GM12878 (cell line): Measurements from ENCODE around the gene CIPC. TPM values are rescaled to one million over a fixed set of nuclear protein-coding genes. Genes with fewer than 3 reads are reported as not detected.

Experiments
- ATAC-seq: fragments of 200-7000 bp; cut with Tn5 transposase; 3 replicates; pipeline ENCODE4 v1.9.1; 2020; ENCODE audit warnings: mild to moderate bottlenecking, moderate library complexity
- BruUV-seq: library from RNA; stranded (reverse); fragments of 400-500 nt; replicated peaks from 2 replicates; lab custom pipeline; 2021; lab: Mats Ljungman, UMichigan
- CTCF ChIA-PET: fragments of 300-600 bp; sonication (Branson Sonifier 250); formaldehyde crosslinking; extraction: SDS; loops from one replicate; lab custom pipeline; 2021; ENCODE audit warnings: inconsistent platforms; lab: Yijun Ruan, JAX
- POLR2A ChIA-PET: fragments of 350-600 bp; formaldehyde crosslinking; extraction: SDS; loops from one replicate; lab custom pipeline; 2021; ENCODE audit warnings: inconsistent platforms; lab: Charles Lee
- RAD21 ChIA-PET: fragments of 300-600 bp; sonication (Branson Sonifier 250); formaldehyde crosslinking; loops from one replicate; lab custom pipeline; 2023; ENCODE audit warnings: antibody characterized with exemption; ENCODE audit not compliant: unreplicated experiment; lab: Charles Lee
- SMC1A ChIA-PET: fragments of 300-600 bp; sonication (Branson Sonifier 250); formaldehyde crosslinking; loops from one replicate; lab custom pipeline; 2023; ENCODE audit not compliant: unreplicated experiment, uncharacterized antibody; lab: Charles Lee
- DNase-seq: peaks from one replicate; pipeline ENCODE4 v3.0.0-alpha.2; 2011; ENCODE audit warnings: low read depth, low spot score
- FAIRE-seq: peaks from 3 replicates; lab custom pipeline; 2011; peaks lifted over from hg19 to GRCh38; lab: Jason Lieb, UNC
- H2AFZ ChIP-seq: 2 replicates; pipeline ENCODE4 v1.6.0; 2011; ENCODE audit warnings: low read depth, low read length, control low read depth; ENCODE audit not compliant: control insufficient read depth
- H3K27ac ChIP-seq: 2 replicates; pipeline ENCODE4 v1.5.1; 2011; ENCODE audit warnings: control low read depth; ENCODE audit not compliant: control insufficient read depth, insufficient read depth
- H3K27me3 ChIP-seq, 2 experiments: replicated peaks in 1 of 2; 2 replicates each; pipeline versions ENCODE4 v1.6.0 to v1.6.1; 2011; ENCODE audit warnings: low read length in 1 of 2; ENCODE audit not compliant: control insufficient read depth in 2 of 2, insufficient read depth in 2 of 2
- H3K36me3 ChIP-seq, 2 experiments: 2 replicates each; pipeline ENCODE4 v1.5.1; 2011; ENCODE audit warnings: low read length in 1 of 2; ENCODE audit not compliant: control insufficient read depth in 2 of 2, insufficient read depth in 2 of 2
- H3K4me1 ChIP-seq: 2 replicates; pipeline ENCODE4 v1.6.1; 2011; ENCODE audit warnings: mild to moderate bottlenecking, low read length, moderate library complexity, mixed read lengths; ENCODE audit not compliant: control insufficient read depth, insufficient read depth
- H3K4me2 ChIP-seq: 2 replicates; pipeline ENCODE4 v1.6.0; 2011; ENCODE audit warnings: control low read depth; ENCODE audit not compliant: control insufficient read depth, insufficient read depth
- H3K4me3 ChIP-seq: fragments of 200-600 bp; sonication (generic); 2 replicates; pipeline ENCODE4 v1.5.1; 2016
- H3K79me2 ChIP-seq: 2 replicates; pipeline ENCODE4 v1.6.0; 2011; ENCODE audit warnings: low read length; ENCODE audit not compliant: control insufficient read depth, insufficient read depth
- H3K9ac ChIP-seq: 2 replicates; pipeline ENCODE4 v1.8.0; 2011; ENCODE audit warnings: low read length, control low read depth, mixed read lengths; ENCODE audit not compliant: control insufficient read depth, insufficient read depth
- H3K9me3 ChIP-seq: replicated peaks from 3 replicates; pipeline ENCODE4 v1.5.1; 2011; ENCODE audit warnings: mild to moderate bottlenecking, low read length; ENCODE audit not compliant: control insufficient read depth, insufficient read depth
- H4K20me1 ChIP-seq: 2 replicates; pipeline ENCODE4 v1.6.0; 2011; ENCODE audit not compliant: control insufficient read depth, insufficient read depth
- BRCA1 ChIP-seq: IDR thresholded peaks from 2 replicates; pipeline ENCODE4 v1.6.1; 2011; ENCODE audit warnings: low read depth, low read length, improper control_type of control experiment
- CHD4 ChIP-seq: fragments of 200-600 bp; sonication (generic); IDR thresholded peaks from 2 replicates; pipeline ENCODE4 v1.6.1; 2016; ENCODE audit warnings: mild to moderate bottlenecking
- ESRRA ChIP-seq: IDR thresholded peaks from 2 replicates; pipeline ENCODE4 v1.6.1; 2012; ENCODE audit warnings: mild to moderate bottlenecking, low read length, improper control_type of control experiment
- HDAC2 ChIP-seq: fragments of 200-600 bp; sonication (generic); IDR thresholded peaks from 2 replicates; pipeline ENCODE4 v1.6.1; 2017
- IRF4 ChIP-seq: IDR thresholded peaks from 2 replicates; pipeline ENCODE4 v1.6.1; 2011; ENCODE audit warnings: low read depth, low read length
- MTA2 ChIP-seq: fragments of 450-650 bp; IDR thresholded peaks from 2 replicates; pipeline ENCODE4 v1.6.1; 2016; ENCODE audit warnings: low read depth, mild to moderate bottlenecking, moderate library complexity
- MXI1 ChIP-seq: fragments of 150-350 bp; IDR thresholded peaks from 2 replicates; pipeline ENCODE4 v1.6.1; 2011; ENCODE audit warnings: low read depth, mild to moderate bottlenecking, inconsistent platforms, low read length, improper control_type of control experiment
- NFIC ChIP-seq: IDR thresholded peaks from 2 replicates; pipeline ENCODE4 v1.6.1; 2012; ENCODE audit warnings: low read depth, mild to moderate bottlenecking, inconsistent platforms, low read length, moderate library complexity
- RFX5 ChIP-seq: IDR thresholded peaks from 2 replicates; pipeline ENCODE4 v1.6.1; 2011; ENCODE audit warnings: low read depth, low read length, improper control_type of control experiment
- SMC3 ChIP-seq: IDR thresholded peaks from 2 replicates; pipeline ENCODE4 v1.6.1; 2011; ENCODE audit warnings: low read length, improper control_type of control experiment, borderline replicate concordance
- SP1 ChIP-seq: IDR thresholded peaks from one replicate; pipeline ENCODE4 v1.6.1; 2011; ENCODE audit warnings: low read depth, low read length
- SRF ChIP-seq, 2 experiments: IDR thresholded peaks; 2 replicates each; pipeline ENCODE4 v1.6.1; 2011; ENCODE audit warnings: low read depth in 2 of 2, low read length in 2 of 2, mild to moderate bottlenecking in 1 of 2, moderate library complexity in 1 of 2
- STAT1 ChIP-seq: fragments of 450-650 bp; conservative IDR thresholded peaks from 2 replicates; pipeline ENCODE4 v1.6.1; 2014; ENCODE audit warnings: antibody characterized with exemption, mild to moderate bottlenecking
- TARDBP ChIP-seq: IDR thresholded peaks from 2 replicates; pipeline ENCODE4 v1.6.1; 2016; ENCODE audit warnings: borderline replicate concordance
- WGBS: methylation state at CpG from one replicate; pipeline ENCODE4 v1.1.6; 2016; ENCODE audit warnings: low lambda C conversion rate; ENCODE audit not compliant: insufficient replicate concordance, insufficient coverage; ENCODE audit errors: missing lambda C conversion rate; 5-methylcytosine and 5-hydroxymethylcytosine counted together
- in situ Hi-C: fragments of 300-500 bp; cut with MboI; formaldehyde crosslinking; loops from 9 replicates; pipeline ENCODE4 v1.14.3; 2018; ENCODE audit warnings: mixed read lengths
- intact Hi-C: fragments of 100-400 bp; cut with micrococcal nuclease; formaldehyde crosslinking; loops from one replicate; pipeline ENCODE4 v1.14.2; 2022; ENCODE audit not compliant: unreplicated experiment
- polyA plus RNA-seq, 11 experiments: library from polyadenylated mRNA; depleted of rRNA in 4 of 11; unstranded in 6 of 11; stranded (reverse) in 5 of 11; fragments of >200 nt; fragmentation: Nextera tagmentation in 4 of 11; fragmentation: Illumina TruSeq in 1 of 11; extraction: Ambion mirVana in 4 of 11; extraction: Trizol in 1 of 11; gene quantifications; 1 replicate in 1 of 11; 2 replicates in 10 of 11; pipeline versions ENCODE4 v1.2.1 to v1.2.3, GENCODE V29; 2011 to 2016; ENCODE audit warnings: inconsistent platforms in 2 of 11, missing spikeins in 2 of 11, low read depth in 1 of 11
- total RNA-seq, 4 experiments: library from RNA; depleted of rRNA in 3 of 4; stranded (reverse); fragments of >200 nt in 3 of 4; fragmentation: Illumina TruSeq in 1 of 4; extraction: Trizol in 1 of 4; gene quantifications; 2 replicates each; pipeline versions ENCODE4 v1.2.1 to v1.2.3, GENCODE V29; 2013 to 2021
- TF ChIP-seq, protein P1 (sequence below): fragments of 450-650 bp; IDR thresholded peaks from 2 replicates; pipeline ENCODE4 v1.6.1; 2017; ENCODE audit warnings: mild to moderate bottlenecking, moderate library complexity
- TF ChIP-seq, protein P2 (sequence below): IDR thresholded peaks from 2 replicates; pipeline ENCODE4 v1.6.1; 2012; ENCODE audit warnings: low read depth, low read length, improper control_type of control experiment
- TF ChIP-seq, protein P3 (sequence below): fragments of 450-650 bp; conservative IDR thresholded peaks from 2 replicates; pipeline ENCODE4 v1.6.1; 2017; ENCODE audit warnings: mild to moderate bottlenecking, moderate library complexity

The CIPC gene
- total and polyA plus RNA-seq, 10 of the 15 experiments (the other 5 are each of a cell fraction or from before 2014, with no cell fraction given) = 5.6 to 29.5 (median 16.5) TPM

DNA sequence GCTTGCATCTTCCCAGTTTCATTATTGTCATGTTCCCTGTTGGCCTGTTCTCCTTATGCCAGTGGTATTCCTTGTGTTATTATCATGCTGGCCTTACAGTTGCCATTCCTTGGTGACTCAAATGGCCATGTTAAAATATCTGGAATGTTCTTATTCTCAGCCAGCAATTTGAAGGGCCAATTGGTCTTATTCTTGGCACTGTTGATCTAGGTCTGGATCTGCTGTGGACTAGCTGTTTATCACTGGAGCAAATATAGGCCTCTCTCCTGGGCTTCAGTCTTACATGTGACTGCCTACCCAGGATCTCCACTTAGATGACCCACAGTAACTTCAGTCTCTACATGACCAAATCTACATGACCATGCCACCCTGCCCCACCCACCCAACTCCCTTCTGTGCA is 5.4 kb downstream of the CIPC start (continued):
- TF ChIP-seq, protein P1, sequence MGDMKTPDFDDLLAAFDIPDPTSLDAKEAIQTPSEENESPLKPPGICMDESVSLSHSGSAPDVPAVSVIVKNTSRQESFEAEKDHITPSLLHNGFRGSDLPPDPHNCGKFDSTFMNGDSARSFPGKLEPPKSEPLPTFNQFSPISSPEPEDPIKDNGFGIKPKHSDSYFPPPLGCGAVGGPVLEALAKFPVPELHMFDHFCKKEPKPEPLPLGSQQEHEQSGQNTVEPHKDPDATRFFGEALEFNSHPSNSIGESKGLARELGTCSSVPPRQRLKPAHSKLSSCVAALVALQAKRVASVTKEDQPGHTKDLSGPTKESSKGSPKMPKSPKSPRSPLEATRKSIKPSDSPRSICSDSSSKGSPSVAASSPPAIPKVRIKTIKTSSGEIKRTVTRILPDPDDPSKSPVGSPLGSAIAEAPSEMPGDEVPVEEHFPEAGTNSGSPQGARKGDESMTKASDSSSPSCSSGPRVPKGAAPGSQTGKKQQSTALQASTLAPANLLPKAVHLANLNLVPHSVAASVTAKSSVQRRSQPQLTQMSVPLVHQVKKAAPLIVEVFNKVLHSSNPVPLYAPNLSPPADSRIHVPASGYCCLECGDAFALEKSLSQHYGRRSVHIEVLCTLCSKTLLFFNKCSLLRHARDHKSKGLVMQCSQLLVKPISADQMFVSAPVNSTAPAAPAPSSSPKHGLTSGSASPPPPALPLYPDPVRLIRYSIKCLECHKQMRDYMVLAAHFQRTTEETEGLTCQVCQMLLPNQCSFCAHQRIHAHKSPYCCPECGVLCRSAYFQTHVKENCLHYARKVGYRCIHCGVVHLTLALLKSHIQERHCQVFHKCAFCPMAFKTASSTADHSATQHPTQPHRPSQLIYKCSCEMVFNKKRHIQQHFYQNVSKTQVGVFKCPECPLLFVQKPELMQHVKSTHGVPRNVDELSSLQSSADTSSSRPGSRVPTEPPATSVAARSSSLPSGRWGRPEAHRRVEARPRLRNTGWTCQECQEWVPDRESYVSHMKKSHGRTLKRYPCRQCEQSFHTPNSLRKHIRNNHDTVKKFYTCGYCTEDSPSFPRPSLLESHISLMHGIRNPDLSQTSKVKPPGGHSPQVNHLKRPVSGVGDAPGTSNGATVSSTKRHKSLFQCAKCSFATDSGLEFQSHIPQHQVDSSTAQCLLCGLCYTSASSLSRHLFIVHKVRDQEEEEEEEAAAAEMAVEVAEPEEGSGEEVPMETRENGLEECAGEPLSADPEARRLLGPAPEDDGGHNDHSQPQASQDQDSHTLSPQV = no peak
- no peak for TF ChIP-seq RFX5
- no peak for TF ChIP-seq ESRRA
- TF ChIP-seq, protein P2, sequence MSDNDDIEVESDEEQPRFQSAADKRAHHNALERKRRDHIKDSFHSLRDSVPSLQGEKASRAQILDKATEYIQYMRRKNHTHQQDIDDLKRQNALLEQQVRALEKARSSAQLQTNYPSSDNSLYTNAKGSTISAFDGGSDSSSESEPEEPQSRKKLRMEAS = no peak
- no peak for TF ChIP-seq HDAC2

DNA sequence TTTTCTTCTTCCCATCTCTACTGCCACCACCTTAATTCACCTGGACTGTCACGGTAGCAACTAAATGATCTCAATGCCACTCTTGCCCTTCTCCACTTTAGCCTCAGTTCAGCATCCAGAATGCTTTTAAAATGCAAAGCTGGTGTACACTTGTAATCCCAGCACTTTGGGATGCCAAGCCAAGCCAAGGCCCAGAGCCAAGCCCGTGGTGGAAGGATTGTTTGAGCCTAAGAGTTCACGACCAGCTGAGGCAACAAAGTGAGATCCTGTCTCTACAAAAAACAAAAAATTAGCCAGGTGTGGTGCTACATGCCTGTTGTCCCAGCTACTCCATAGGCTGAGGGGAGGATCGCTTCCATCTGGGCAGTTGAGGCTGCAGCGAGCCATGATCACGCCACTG is 5.9 kb downstream of the CIPC start:
- no peak for ATAC-seq
- H3K9ac ChIP-seq = no peak overlapping the region
- TF ChIP-seq STAT1 = no peak
- TF ChIP-seq BRCA1 = no peak
- no peak for TF ChIP-seq MXI1
- no peak for TF ChIP-seq IRF4
- no peak for TF ChIP-seq CHD4
- TF ChIP-seq, protein P3, sequence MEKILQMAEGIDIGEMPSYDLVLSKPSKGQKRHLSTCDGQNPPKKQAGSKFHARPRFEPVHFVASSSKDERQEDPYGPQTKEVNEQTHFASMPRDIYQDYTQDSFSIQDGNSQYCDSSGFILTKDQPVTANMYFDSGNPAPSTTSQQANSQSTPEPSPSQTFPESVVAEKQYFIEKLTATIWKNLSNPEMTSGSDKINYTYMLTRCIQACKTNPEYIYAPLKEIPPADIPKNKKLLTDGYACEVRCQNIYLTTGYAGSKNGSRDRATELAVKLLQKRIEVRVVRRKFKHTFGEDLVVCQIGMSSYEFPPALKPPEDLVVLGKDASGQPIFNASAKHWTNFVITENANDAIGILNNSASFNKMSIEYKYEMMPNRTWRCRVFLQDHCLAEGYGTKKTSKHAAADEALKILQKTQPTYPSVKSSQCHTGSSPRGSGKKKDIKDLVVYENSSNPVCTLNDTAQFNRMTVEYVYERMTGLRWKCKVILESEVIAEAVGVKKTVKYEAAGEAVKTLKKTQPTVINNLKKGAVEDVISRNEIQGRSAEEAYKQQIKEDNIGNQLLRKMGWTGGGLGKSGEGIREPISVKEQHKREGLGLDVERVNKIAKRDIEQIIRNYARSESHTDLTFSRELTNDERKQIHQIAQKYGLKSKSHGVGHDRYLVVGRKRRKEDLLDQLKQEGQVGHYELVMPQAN = no peak
- TF ChIP-seq SMC3 = no peak
- TF ChIP-seq HDAC2 = no peak
- no peak for TF ChIP-seq MTA2
- TF ChIP-seq ESRRA = no peak
- no peak for TF ChIP-seq SP1
- no peak for TF ChIP-seq TARDBP
- no peak for TF ChIP-seq SRF (IDR thresholded peaks at IDR 0.05; ENCODE audit: low read depth in 2 of 2, low read length in 2 of 2)
- no peak for TF ChIP-seq NFIC

More for the DNA sequence above, 5.9 kb downstream of the CIPC start:
- POLR2A ChIA-PET = interaction anchor here (0.5 kb wide), 1 partner anchor 84 kb away, joined by 5 read pairs; no protein-coding TSS in a partner anchor
- CTCF ChIA-PET = interaction anchor here (2.1 to 21.9 kb wide), 2 partner anchors 15 to 212 kb away, joined by 5 to 445 read pairs; no protein-coding TSS in a partner anchor
- no peak for DNase-seq
- Histone ChIP-seq H4K20me1 (no peaks in the 10 kb centered on the region), H3K4me1 (peaks cover 12% of the 10 kb centered on the region), H3K79me2 (peaks cover 6% of the 10 kb centered on the region), H3K4me3 (no peak overlapping the region), H3K4me2 (no peak overlapping the region), H3K27ac (no peak overlapping the region), H3K36me3 (peaks cover 0 to 10% of the 10 kb centered on the region in 2 experiments; a peak in 1 of 4 replicates), H3K9me3 (no peaks in the 10 kb centered on the region), H2AFZ (no peak overlapping the region), H3K27me3 (no peaks in the 10 kb centered on the region)
- in situ Hi-C loops (no loop called here), intact Hi-C loops (no loop called here)
- SMC1A ChIA-PET = interaction anchor here (1.1 to 21.4 kb wide), 2 partner anchors 15 to 227 kb away, joined by 3 to 428 read pairs; no protein-coding TSS in a partner anchor
- 88% methylated on average over 6 of the region's 6 CpGs for whole genome bisulfite sequencing
- RAD21 ChIA-PET = interaction anchor here (13.2 kb wide), 1 partner anchor 18 kb away, joined by 185 read pairs; no protein-coding TSS in a partner anchor
- BruUV-seq = no TSS peak
- no peak for FAIRE-seq
